ENCODE results near the gene CMC2.
A peak's percentile ranks its signal among the peaks of the same experiment; 100 is the strongest.

CMC2 gene

DNA sequence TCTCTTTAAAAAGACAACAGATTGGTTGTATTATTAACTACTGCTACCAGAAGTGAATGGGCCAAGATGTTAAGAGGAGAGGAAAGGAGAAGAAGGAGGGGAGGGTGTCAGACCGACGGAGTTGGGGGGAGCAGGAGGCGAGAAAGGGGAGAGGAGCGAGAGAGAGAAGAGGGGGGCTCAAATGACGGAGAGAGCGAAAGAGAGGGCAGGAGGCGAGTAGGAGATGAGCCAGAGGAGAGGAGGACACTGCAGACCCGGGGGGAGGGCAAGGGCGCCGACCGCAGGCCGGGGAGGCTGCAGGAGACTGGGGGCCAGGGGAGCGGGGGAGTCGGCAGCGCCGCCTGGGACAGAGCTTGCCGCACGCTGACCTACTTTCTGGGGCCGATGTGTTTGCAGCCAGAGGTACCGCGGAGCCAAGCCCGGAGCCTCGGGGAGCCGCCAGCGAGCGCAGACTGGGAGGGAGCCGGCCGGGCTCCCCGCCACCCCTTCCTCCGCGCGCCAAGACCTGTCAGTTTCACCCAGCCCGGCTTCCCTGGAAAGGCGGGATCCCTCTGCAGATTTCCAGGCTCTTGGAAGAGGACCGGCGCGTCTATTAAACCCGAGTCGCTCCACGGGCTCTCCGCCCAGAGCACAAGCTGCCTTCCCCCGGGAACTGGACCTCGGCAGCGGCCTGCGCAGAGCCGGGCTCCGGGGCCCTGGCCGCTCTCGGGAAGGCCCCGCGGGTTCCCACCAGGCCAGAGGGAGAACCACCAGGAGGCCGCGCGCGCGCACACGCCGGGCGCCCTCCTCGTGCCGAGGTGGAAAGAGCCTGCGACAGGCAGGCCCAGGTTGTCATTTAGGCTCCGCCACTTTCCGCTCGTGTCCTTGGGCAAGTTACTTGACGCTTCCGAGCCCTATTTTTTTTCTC is 74.6 kb downstream of the CMC2 start:
- DNase-seq (ENCODE audit: low spot score) = no peak

DNA sequence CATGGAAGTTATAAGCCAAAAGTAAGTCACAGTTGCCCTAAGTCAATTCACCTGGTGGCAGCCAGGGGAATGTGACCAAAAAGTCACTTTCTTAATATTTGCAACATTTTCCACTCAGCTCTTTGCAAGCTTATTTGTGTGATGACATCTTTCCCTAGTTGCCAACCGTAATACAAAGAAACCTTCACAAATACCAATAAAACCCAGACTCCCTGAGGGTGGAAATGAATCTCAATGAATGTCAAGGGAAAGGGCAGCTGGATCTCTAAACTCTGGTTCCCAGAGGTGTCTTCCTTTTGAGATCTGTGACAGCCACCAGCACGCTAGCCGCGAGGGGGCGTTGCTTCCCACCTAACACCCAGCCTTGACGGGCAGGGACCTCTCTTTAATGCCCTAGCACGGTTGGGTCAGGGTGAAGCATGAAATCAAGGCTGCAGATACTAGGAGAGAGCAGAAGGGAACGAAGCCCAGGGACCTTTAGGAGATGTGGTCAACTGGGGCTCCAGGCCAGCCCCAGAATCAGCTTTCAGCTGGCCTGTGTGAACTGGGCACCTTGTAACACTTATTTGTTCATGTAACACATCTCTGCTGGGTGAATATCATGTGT is 82.2 kb downstream of the CMC2 start:
- peak; percentile 53 for DNase-seq (ENCODE audit: low spot score)

DNA sequence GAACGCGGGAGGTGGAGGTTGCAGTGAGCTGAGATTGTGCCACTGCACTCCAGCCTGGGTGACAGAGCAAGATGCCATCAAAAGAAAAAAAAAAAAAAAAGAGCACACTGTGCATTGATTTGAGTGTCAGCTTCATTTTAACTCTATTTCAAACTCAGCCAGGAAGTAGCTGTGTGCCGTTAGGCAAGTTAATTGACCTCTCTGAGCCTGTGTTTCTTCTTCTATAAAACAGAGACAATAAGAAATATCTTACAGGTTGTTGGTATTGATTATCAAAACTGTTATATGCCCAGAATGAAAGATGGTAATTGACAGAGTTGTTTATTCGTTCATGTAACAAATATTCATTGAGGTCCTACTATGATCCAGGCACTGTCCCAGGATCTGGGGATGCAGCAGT is 83.3 kb downstream of the CMC2 start:
- no peak for DNase-seq (ENCODE audit: low spot score)
